Heart left ventricle (tissue), 13 donors: Measurements from ENCODE around the gene FNDC11.

Experiments used
- CTCF ChIP-seq, 12 donors: fragments of 200-600 bp; sonication (generic) in 4 of 12; IDR thresholded peaks; one replicate each; pipeline versions ENCODE4 v1.5.0 to v1.8.0; 2018 to 2022; ENCODE audit warnings: antibody characterized with exemption in 12 of 12, mild to moderate bottlenecking in 5 of 12
- POLR2A ChIP-seq, 2 donors: fragments of 450-650 bp; IDR thresholded peaks; one replicate each; pipeline ENCODE4 v1.6.1; 2017; ENCODE audit warnings: antibody characterized with exemption in 2 of 2, mild to moderate bottlenecking in 2 of 2, moderate library complexity in 2 of 2
- donor health status: ischemic (EF 13 %, LVEDD 7.1; RV severe dilation, severe dysfunction).
- donor health status: DM: no; HTN: yes; CAD: no.
- donor health status: DM: no; HTN: no; CAD: no.
- donor health status: ischemic (EF 25% LVEDD 6.9; RV normal size, moderate dysfunction).
- donor health status: ischemic (EF 25% LVEDD 5.7; RV mildly dilated, moderate dysfunction).
- donor health status: ischemic (EF 35%, LVEDD 5.7; RV mildly dilated, moderate dysfunction).
- donor health status: nonischemic (EF 11% LVEDD 7.7; RV severe dilation, severe dysfunction).
- donor health status: DM: yes; HTN: yes; CAD: no.
- donor health status: PGD.
- donor health status: ischemic (EF 29% LVEDD 5.4; RV normal size, mild dysfunction).
- donor health status: nonischemic (EF 23%, LVEDD 6.1; RV moderate dilation, normal function).

GRCh38 chr20:63545814-63546213, 8.1 kb upstream of the FNDC11 start:
- TF ChIP-seq CTCF (IDR thresholded peaks at IDR 0.05) (no peak), POLR2A (IDR thresholded peaks at IDR 0.05) (no peak)
